ENCODE results near the gene SDK1. TPM values are rescaled to one million over a fixed set of nuclear protein-coding genes. Genes with fewer than 3 reads are reported as not detected.

SDK1 gene
- total and polyA plus RNA-seq, 2 of the 8 experiments (the other 6 are each of a cell fraction or from before 2014, with no cell fraction given): 3.3 to 7.2 TPM

DNA sequence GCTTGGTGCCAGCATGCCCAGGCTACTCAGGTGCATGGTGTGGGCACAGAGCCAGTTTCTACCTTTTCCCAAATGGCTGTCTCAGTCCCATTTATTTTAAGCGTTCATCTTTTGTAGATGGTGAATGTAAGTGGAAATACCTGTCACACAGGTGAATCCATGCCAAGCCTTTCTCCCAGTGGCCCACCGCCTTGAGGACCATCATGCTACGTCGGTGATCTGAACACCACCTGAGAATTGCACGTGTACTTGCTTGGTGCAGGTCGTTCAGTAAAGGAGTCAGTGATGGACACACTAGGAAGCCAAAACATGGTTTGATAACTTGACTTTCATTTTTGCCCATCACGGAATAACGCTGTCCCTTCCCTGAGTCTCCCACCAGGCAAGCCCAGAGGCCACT is 714.3 kb downstream of the SDK1 start (continued):
- TF ChIP-seq, protein P1, sequence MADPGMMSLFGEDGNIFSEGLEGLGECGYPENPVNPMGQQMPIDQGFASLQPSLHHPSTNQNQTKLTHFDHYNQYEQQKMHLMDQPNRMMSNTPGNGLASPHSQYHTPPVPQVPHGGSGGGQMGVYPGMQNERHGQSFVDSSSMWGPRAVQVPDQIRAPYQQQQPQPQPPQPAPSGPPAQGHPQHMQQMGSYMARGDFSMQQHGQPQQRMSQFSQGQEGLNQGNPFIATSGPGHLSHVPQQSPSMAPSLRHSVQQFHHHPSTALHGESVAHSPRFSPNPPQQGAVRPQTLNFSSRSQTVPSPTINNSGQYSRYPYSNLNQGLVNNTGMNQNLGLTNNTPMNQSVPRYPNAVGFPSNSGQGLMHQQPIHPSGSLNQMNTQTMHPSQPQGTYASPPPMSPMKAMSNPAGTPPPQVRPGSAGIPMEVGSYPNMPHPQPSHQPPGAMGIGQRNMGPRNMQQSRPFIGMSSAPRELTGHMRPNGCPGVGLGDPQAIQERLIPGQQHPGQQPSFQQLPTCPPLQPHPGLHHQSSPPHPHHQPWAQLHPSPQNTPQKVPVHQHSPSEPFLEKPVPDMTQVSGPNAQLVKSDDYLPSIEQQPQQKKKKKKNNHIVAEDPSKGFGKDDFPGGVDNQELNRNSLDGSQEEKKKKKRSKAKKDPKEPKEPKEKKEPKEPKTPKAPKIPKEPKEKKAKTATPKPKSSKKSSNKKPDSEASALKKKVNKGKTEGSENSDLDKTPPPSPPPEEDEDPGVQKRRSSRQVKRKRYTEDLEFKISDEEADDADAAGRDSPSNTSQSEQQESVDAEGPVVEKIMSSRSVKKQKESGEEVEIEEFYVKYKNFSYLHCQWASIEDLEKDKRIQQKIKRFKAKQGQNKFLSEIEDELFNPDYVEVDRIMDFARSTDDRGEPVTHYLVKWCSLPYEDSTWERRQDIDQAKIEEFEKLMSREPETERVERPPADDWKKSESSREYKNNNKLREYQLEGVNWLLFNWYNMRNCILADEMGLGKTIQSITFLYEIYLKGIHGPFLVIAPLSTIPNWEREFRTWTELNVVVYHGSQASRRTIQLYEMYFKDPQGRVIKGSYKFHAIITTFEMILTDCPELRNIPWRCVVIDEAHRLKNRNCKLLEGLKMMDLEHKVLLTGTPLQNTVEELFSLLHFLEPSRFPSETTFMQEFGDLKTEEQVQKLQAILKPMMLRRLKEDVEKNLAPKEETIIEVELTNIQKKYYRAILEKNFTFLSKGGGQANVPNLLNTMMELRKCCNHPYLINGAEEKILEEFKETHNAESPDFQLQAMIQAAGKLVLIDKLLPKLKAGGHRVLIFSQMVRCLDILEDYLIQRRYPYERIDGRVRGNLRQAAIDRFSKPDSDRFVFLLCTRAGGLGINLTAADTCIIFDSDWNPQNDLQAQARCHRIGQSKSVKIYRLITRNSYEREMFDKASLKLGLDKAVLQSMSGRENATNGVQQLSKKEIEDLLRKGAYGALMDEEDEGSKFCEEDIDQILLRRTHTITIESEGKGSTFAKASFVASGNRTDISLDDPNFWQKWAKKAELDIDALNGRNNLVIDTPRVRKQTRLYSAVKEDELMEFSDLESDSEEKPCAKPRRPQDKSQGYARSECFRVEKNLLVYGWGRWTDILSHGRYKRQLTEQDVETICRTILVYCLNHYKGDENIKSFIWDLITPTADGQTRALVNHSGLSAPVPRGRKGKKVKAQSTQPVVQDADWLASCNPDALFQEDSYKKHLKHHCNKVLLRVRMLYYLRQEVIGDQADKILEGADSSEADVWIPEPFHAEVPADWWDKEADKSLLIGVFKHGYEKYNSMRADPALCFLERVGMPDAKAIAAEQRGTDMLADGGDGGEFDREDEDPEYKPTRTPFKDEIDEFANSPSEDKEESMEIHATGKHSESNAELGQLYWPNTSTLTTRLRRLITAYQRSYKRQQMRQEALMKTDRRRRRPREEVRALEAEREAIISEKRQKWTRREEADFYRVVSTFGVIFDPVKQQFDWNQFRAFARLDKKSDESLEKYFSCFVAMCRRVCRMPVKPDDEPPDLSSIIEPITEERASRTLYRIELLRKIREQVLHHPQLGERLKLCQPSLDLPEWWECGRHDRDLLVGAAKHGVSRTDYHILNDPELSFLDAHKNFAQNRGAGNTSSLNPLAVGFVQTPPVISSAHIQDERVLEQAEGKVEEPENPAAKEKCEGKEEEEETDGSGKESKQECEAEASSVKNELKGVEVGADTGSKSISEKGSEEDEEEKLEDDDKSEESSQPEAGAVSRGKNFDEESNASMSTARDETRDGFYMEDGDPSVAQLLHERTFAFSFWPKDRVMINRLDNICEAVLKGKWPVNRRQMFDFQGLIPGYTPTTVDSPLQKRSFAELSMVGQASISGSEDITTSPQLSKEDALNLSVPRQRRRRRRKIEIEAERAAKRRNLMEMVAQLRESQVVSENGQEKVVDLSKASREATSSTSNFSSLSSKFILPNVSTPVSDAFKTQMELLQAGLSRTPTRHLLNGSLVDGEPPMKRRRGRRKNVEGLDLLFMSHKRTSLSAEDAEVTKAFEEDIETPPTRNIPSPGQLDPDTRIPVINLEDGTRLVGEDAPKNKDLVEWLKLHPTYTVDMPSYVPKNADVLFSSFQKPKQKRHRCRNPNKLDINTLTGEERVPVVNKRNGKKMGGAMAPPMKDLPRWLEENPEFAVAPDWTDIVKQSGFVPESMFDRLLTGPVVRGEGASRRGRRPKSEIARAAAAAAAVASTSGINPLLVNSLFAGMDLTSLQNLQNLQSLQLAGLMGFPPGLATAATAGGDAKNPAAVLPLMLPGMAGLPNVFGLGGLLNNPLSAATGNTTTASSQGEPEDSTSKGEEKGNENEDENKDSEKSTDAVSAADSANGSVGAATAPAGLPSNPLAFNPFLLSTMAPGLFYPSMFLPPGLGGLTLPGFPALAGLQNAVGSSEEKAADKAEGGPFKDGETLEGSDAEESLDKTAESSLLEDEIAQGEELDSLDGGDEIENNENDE (IDR thresholded peaks at IDR 0.05; ENCODE audit: insufficient replicate concordance, low read length): no peak
- TF ChIP-seq, protein P2, sequence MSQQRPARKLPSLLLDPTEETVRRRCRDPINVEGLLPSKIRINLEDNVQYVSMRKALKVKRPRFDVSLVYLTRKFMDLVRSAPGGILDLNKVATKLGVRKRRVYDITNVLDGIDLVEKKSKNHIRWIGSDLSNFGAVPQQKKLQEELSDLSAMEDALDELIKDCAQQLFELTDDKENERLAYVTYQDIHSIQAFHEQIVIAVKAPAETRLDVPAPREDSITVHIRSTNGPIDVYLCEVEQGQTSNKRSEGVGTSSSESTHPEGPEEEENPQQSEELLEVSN (IDR thresholded peaks at IDR 0.05): no peak
- TF ChIP-seq GTF2F1 (IDR thresholded peaks at IDR 0.05; ENCODE audit: borderline replicate concordance, low read depth, low read length): no peak
